Measurements from ENCODE around the gene MYOZ3.

MYOZ3 gene

GRCh38 chr5:150627731-150628545 is 33.1 kb upstream of the MYOZ3 start:
- FAIRE-seq, result no peak

- no peak for FAIRE-seq
These were observed 32.0 kb upstream of the MYOZ3 start for GRCh38 chr5:150628936-150629485.

- no peak for FAIRE-seq
These were observed 31.0 kb upstream of the MYOZ3 start for GRCh38 chr5:150630016-150630415.

- FAIRE-seq, result no peak
These were observed 30.4 kb upstream of the MYOZ3 start for GRCh38 chr5:150630461-150631325.

- FAIRE-seq, result no peak
These were observed 29.7 kb upstream of the MYOZ3 start for GRCh38 chr5:150631326-150631701.

GRCh38 chr5:150632305-150633160 is 28.5 kb upstream of the MYOZ3 start:
- FAIRE-seq, result no peak

- FAIRE-seq, result no peak
These were observed 27.6 kb upstream of the MYOZ3 start for GRCh38 chr5:150633429-150633828.

- FAIRE-seq, result no peak
These were observed 24.4 kb upstream of the MYOZ3 start for GRCh38 chr5:150636391-150637244.

- no peak for FAIRE-seq
These were observed 23.6 kb upstream of the MYOZ3 start for GRCh38 chr5:150637245-150638052.

GRCh38 chr5:150638053-150638444 is 23.0 kb upstream of the MYOZ3 start:
- FAIRE-seq, result no peak

- no peak for FAIRE-seq
These were observed 22.3 kb upstream of the MYOZ3 start for GRCh38 chr5:150638488-150639376.

- no peak for FAIRE-seq
These were observed 21.7 kb upstream of the MYOZ3 start for GRCh38 chr5:150639377-150639692.

- no peak for FAIRE-seq
These were observed 21.3 kb upstream of the MYOZ3 start for GRCh38 chr5:150639751-150640150.

GRCh38 chr5:150640311-150641005 is 20.6 kb upstream of the MYOZ3 start, which contains the start of gene SYNPO:
SYNPO (plus strand) TSS chr5:150640660; CDS start chr5:150648276, 7,616 bp downstream.
- FAIRE-seq, result no peak

- no peak for FAIRE-seq
These were observed 20.0 kb upstream of the MYOZ3 start for GRCh38 chr5:150641006-150641570.

GRCh38 chr5:150641824-150642566 is 19.1 kb upstream of the MYOZ3 start:
- FAIRE-seq, result no peak

- FAIRE-seq, result no peak
These were observed 18.5 kb upstream of the MYOZ3 start for GRCh38 chr5:150642567-150642927.

Data from TTC549 (cell line).